Measurements from ENCODE around the gene CUEDC1. TPM values are rescaled to one million over a fixed set of nuclear protein-coding genes. Genes with fewer than 3 reads are reported as not detected.

The CUEDC1 gene, protein sequence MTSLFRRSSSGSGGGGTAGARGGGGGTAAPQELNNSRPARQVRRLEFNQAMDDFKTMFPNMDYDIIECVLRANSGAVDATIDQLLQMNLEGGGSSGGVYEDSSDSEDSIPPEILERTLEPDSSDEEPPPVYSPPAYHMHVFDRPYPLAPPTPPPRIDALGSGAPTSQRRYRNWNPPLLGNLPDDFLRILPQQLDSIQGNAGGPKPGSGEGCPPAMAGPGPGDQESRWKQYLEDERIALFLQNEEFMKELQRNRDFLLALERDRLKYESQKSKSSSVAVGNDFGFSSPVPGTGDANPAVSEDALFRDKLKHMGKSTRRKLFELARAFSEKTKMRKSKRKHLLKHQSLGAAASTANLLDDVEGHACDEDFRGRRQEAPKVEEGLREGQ
- 10 to 100 TPM; 30.3 to 72.2 (median 51.2) TPM for total RNA-seq

DNA sequence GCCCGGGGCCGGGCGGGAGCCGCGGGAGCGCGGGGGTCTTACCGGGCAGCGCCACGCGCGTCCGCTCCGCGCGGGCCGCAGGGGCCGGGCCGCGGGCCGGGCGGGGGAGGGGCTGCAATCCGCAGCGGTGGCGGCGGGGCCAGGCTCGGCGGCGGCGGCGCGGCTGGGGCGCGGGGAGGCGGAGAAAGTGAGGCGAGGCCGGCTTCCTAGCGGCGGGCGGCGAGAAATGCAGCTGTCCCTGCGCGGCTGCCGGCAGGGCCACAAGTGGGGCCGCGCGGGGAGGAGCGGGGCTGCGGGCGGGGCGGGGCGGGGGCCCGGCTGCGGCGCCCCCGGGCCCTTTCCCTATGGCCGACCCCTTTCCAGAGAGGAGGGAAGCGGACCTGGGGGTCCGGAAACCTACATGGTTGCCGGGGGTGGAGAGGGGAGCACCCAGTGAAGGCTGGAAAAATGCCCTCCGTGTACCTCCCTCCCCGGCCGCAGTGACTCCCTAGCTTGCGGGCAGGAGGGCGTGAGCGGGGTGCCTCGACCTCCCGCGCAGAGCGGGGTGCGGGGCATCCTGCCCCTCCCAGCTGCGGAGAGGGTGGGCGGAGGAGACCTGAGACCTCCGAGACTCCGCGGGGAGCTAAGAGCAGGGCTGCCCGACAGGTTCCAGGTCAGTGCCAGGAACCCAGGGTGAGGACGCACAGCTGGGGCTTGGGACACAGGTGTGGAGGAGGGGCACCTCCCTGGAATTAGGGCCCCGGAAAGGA, at the start of gene CUEDC1:
Gene CUEDC1, minus strand, starts transcription at position 230 of the 749 bp plus-strand sequence. CDS start 69,848 bp downstream, outside the sequence.
- H3K36me3 ChIP-seq = no peaks in the 10 kb centered on the region
- H3K27ac ChIP-seq (replicated peaks in 1 of 4) = peak within 1 kb of the TSS; percentile 98 to 100 (median 100)
- no peaks in the 10 kb centered on the region for H3K27me3 ChIP-seq
- intact Hi-C loops (cut with DNase I) = no loop called here
- peaks cover 49 to 61% (median 53%) of the 10 kb centered on the region in 4 donors for H3K4me1 ChIP-seq
- WGBS = 7% methylated on average over 15 of the region's 79 CpGs
- TF ChIP-seq EP300 (IDR thresholded peaks at IDR 0.05) (no peak), POLR2AphosphoS5 (IDR thresholded peaks at IDR 0.05) (peak; percentile 39 to 73), POLR2A (IDR thresholded peaks at IDR 0.05; ENCODE audit: low read depth) (no peak)
- TF ChIP-seq, protein P1, sequence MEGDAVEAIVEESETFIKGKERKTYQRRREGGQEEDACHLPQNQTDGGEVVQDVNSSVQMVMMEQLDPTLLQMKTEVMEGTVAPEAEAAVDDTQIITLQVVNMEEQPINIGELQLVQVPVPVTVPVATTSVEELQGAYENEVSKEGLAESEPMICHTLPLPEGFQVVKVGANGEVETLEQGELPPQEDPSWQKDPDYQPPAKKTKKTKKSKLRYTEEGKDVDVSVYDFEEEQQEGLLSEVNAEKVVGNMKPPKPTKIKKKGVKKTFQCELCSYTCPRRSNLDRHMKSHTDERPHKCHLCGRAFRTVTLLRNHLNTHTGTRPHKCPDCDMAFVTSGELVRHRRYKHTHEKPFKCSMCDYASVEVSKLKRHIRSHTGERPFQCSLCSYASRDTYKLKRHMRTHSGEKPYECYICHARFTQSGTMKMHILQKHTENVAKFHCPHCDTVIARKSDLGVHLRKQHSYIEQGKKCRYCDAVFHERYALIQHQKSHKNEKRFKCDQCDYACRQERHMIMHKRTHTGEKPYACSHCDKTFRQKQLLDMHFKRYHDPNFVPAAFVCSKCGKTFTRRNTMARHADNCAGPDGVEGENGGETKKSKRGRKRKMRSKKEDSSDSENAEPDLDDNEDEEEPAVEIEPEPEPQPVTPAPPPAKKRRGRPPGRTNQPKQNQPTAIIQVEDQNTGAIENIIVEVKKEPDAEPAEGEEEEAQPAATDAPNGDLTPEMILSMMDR (IDR thresholded peaks at IDR 0.05) = peak; percentile 32 to 69 (median 38)
- H3K4me3 ChIP-seq = peak within 1 kb of the TSS; percentile 84 to 98 (median 94)
- no peaks in the 10 kb centered on the region for H3K9me3 ChIP-seq
- peak; percentile 91 for DNase-seq (ENCODE audit: extremely low spot score)

DNA sequence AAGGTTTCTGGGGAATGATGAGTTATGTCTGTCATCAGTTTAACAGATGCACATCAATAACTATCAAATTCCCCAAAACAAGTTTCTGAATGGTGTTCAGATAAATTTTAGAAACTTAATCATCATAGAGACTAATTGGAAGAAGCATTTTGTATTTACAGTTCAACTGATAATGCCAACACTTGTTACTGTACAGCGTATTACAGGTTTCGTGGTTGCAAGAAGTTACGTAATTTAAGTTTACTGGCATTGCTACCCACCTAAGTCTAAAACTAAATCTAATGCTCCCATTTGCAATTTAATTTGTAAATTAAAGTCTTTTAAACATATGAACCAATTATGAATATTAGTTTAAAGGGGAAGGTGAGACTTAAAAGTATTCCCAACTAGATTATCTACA, 48.8 kb upstream of the CUEDC1 start:
- intact Hi-C loops (cut with DNase I) = loop anchor here (10.0 kb wide), 2 partner anchors 339 to 879 kb away; no protein-coding TSS in a partner anchor
- TF ChIP-seq POLR2A (IDR thresholded peaks at IDR 0.05; ENCODE audit: low read depth) = no peak
- no peak for TF ChIP-seq EP300 (IDR thresholded peaks at IDR 0.05)
- TF ChIP-seq, protein P1 (IDR thresholded peaks at IDR 0.05) = no peak
- TF ChIP-seq POLR2AphosphoS5 (IDR thresholded peaks at IDR 0.05) = no peak
- no peak for DNase-seq (ENCODE audit: extremely low spot score)
- Histone ChIP-seq H3K27me3 (no peaks in the 10 kb centered on the region), H3K4me1 (peaks cover 43 to 77% (median 73%) of the 10 kb centered on the region in 4 donors), H3K36me3 (peaks cover 22 to 64% (median 52%) of the 10 kb centered on the region in 4 donors), H3K4me3 (peak overlapping the region in 1 of 4 donors; percentile 84), H3K27ac (replicated peaks in 1 of 4) (peak overlapping the region in 2 of 4 donors; percentile 95 to 98), H3K9me3 (peaks cover 0 to 3% (median 0%) of the 10 kb centered on the region in 4 donors)
- 66% methylated on average over 3 of the region's 3 CpGs for WGBS

DNA sequence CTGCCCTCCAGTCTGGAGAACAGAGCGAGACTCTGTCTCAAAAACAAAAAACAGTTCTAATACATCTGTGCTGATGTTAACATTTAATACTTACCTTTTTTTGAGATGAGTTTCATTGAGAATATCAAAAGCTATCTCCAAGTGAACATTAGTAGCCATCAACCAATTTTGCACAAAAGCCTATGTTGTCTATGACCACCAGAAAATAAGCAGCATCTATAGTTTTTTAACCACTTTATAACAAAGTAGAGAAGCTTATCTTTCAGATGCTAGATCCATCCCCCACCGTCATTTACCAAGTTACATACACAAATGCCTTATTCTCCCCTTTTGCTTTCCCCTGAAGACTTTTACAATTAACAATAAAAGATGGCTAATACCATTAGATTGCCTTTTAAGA, 47.8 kb upstream of the CUEDC1 start:
- Histone ChIP-seq H3K27me3 (no peaks in the 10 kb centered on the region), H3K4me3 (no peak overlapping the region), H3K9me3 (peaks cover 0 to 3% (median 0%) of the 10 kb centered on the region in 4 donors), H3K4me1 (peaks cover 39 to 73% (median 68%) of the 10 kb centered on the region in 4 donors), H3K36me3 (peaks cover 22 to 73% (median 54%) of the 10 kb centered on the region in 4 donors), H3K27ac (replicated peaks in 1 of 4) (peak overlapping the region in 2 of 4 donors; percentile 4 to 98)
- intact Hi-C loops (cut with DNase I) = loop anchor here (10.0 kb wide), 2 partner anchors 338 to 878 kb away; no protein-coding TSS in a partner anchor
- no peak for TF ChIP-seq POLR2AphosphoS5 (IDR thresholded peaks at IDR 0.05)
- TF ChIP-seq, protein P1 (IDR thresholded peaks at IDR 0.05) = no peak
- TF ChIP-seq EP300 (IDR thresholded peaks at IDR 0.05) = no peak
- no peak for TF ChIP-seq POLR2A (IDR thresholded peaks at IDR 0.05; ENCODE audit: low read depth)
- 86% methylated on average over 2 of the region's 2 CpGs for WGBS
- no peak for DNase-seq (ENCODE audit: extremely low spot score)

DNA sequence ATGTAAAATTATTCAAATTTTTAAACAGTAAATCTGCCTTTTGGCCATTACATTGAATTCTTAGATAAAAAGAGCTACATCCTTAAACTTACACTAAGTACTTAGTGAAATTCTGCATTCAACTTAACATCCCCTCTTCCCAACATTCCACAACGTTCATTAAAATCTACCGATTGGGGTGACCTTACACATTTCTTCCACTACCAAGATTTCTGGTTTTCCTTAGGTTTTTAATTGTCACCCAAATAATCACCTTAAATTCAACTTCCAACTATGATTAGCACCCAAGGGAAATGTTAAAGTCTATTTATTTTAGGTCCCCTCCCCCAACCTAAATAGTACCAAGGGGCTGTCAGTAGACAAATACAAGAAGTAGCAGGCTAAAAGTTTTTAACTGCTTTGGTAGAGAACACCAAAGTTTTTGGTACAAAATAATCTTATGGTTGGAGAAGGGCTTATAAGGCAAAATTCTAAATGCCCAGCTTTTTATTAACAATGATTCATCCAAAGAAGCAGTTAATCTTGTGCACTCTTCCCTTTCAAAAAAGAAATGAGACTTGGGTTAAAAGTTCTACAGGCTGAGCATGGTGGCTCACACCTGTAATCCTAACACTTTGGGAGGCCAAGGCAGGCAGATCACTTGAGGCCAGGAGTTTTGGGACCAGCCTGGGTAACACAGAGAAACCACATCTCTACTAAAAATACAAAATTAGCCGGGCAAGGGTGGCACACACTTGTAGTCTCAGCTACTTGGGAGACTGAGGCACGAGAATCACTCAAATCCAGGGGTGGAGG, 47.1 kb upstream of the CUEDC1 start:
- Histone ChIP-seq H3K4me1 (peaks cover 37 to 71% (median 65%) of the 10 kb centered on the region in 4 donors), H3K27me3 (no peaks in the 10 kb centered on the region), H3K9me3 (peaks cover 0 to 3% (median 0%) of the 10 kb centered on the region in 4 donors), H3K4me3 (no peak overlapping the region), H3K27ac (replicated peaks in 1 of 4) (peak overlapping the region in 3 of 4 donors; percentile 2 to 25 (median 4)), H3K36me3 (peaks cover 22 to 79% (median 59%) of the 10 kb centered on the region in 4 donors)
- intact Hi-C loops (cut with DNase I) = loop anchor here (10.0 kb wide), 2 partner anchors 338 to 878 kb away; no protein-coding TSS in a partner anchor
- DNase-seq (ENCODE audit: extremely low spot score) = no peak
- 55% methylated on average over 4 of the region's 4 CpGs for WGBS
- TF ChIP-seq EP300 (IDR thresholded peaks at IDR 0.05) = no peak
- TF ChIP-seq, protein P1 (IDR thresholded peaks at IDR 0.05) = no peak
- no peak for TF ChIP-seq POLR2AphosphoS5 (IDR thresholded peaks at IDR 0.05)
- TF ChIP-seq POLR2A (IDR thresholded peaks at IDR 0.05; ENCODE audit: low read depth) = no peak
